OCI-LY1 (cell line): ENCODE measurements around the gene CCDC57.

ENCODE experiments used
- H2AFZ ChIP-seq: fragments of 200-600 bp; sonication (generic), shearing (Covaris generic); 2 replicates; pipeline ENCODE4 v1.6.0; 2014; ENCODE audit warnings: antibody characterized with exemption, mild to moderate bottlenecking, low read length
- H3F3A ChIP-seq: fragments of 200-600 bp; sonication (generic), shearing (Covaris generic); 2 replicates; pipeline ENCODE4 v1.6.0; 2014; ENCODE audit warnings: mild to moderate bottlenecking, antibody characterized with exemption, low read length, moderate library complexity; ENCODE audit not compliant: insufficient read depth
- H3K27ac ChIP-seq: fragments of 200-600 bp; sonication (generic); 2 replicates; pipeline ENCODE4 v1.5.1; 2014; ENCODE audit warnings: low read length, mixed run types, mild to moderate bottlenecking, low read depth; ENCODE audit not compliant: poor library complexity, severe bottlenecking
- H3K27me3 ChIP-seq: fragments of 200-600 bp; sonication (generic); 2 replicates; pipeline ENCODE4 v1.6.0; 2014; ENCODE audit warnings: antibody characterized with exemption, mild to moderate bottlenecking, low read length, moderate library complexity; ENCODE audit not compliant: insufficient read depth
- H3K36me3 ChIP-seq: fragments of 200-600 bp; sonication (generic); 2 replicates; pipeline ENCODE4 v1.6.1; 2014; ENCODE audit warnings: mild to moderate bottlenecking, antibody characterized with exemption, low read length, moderate library complexity, mixed read lengths; ENCODE audit not compliant: insufficient read depth
- H3K4me1 ChIP-seq: fragments of 200-600 bp; sonication (generic); 2 replicates; pipeline ENCODE4 v1.5.1; 2014; ENCODE audit warnings: mild to moderate bottlenecking, low read length, moderate library complexity; ENCODE audit not compliant: insufficient read depth, severe bottlenecking
- H3K4me2 ChIP-seq: fragments of 200-600 bp; sonication (generic), shearing (Covaris generic); 2 replicates; pipeline ENCODE4 v1.6.1; 2014; ENCODE audit warnings: low read length
- H3K4me3 ChIP-seq: fragments of 200-600 bp; sonication (generic); 2 replicates; pipeline ENCODE4 v1.5.1; 2014; ENCODE audit warnings: low read length, low read depth, mild to moderate bottlenecking, mixed read lengths; ENCODE audit not compliant: poor library complexity, severe bottlenecking
- H3K79me2 ChIP-seq: fragments of 200-600 bp; shearing (Covaris generic); 2 replicates; pipeline ENCODE4 v1.6.1; 2016; ENCODE audit warnings: mixed run types, low read length, mixed read lengths; ENCODE audit not compliant: insufficient read depth
- H3K9ac ChIP-seq: fragments of 200-600 bp; sonication (generic), shearing (Covaris generic); 2 replicates; pipeline ENCODE4 v1.6.1; 2014; ENCODE audit warnings: mild to moderate bottlenecking, low read length, mixed read lengths
- H3K9me2 ChIP-seq: fragments of 200-600 bp; sonication (generic), shearing (Covaris generic); 2 replicates; pipeline ENCODE4 v1.6.1; 2014; ENCODE audit warnings: low read depth, mild to moderate bottlenecking, low read length, mixed read lengths
- H3K9me3 ChIP-seq: fragments of 200-600 bp; shearing (Covaris generic); 2 replicates; pipeline ENCODE4 v1.6.1; 2014; ENCODE audit warnings: low read length, mixed read lengths
- H4K20me1 ChIP-seq: fragments of 200-600 bp; sonication (generic), shearing (Covaris generic); 2 replicates; pipeline ENCODE4 v1.6.0; 2016; ENCODE audit warnings: mild to moderate bottlenecking, low read length; ENCODE audit not compliant: insufficient read depth
- CTCF ChIP-seq: fragments of 200-600 bp; sonication (generic), shearing (Covaris generic); IDR thresholded peaks from 2 replicates; pipeline ENCODE4 v1.5.1; 2017; ENCODE audit warnings: mild to moderate bottlenecking, antibody characterized with exemption, low read length, moderate library complexity, mixed read lengths
- EZH2 ChIP-seq: fragments of 200-600 bp; sonication (generic), shearing (Covaris generic); IDR thresholded peaks from 2 replicates; pipeline ENCODE4 v1.8.0; 2017; ENCODE audit warnings: borderline replicate concordance, mixed run types, mild to moderate bottlenecking, antibody characterized with exemption, low read length, moderate library complexity, mixed read lengths

Gene CCDC57

GRCh38 chr17:82052638-82053059 is 160.0 kb downstream of the CCDC57 start:
- Histone ChIP-seq H3K4me2 (peak overlapping the region; percentile 88), H3K27ac (no peak overlapping the region), H2AFZ (no peak overlapping the region), H3K9ac (peak overlapping the region; percentile 81), H3F3A (no peaks in the 10 kb centered on the region), H3K27me3 (no peaks in the 10 kb centered on the region), H3K9me2 (no peaks in the 10 kb centered on the region), H3K79me2 (0 out of 2 replicates have a peak, but pooled peaks cover 4% of the 10 kb centered on the region), H3K4me3 (peak overlapping the region; percentile 100), H3K4me1 (peaks cover 27% of the 10 kb centered on the region), H4K20me1 (no peaks in the 10 kb centered on the region), H3K9me3 (no peaks in the 10 kb centered on the region), H3K36me3 (peaks cover 43% of the 10 kb centered on the region)
- no peak for TF ChIP-seq EZH2
- no peak for TF ChIP-seq CTCF

- Histone ChIP-seq H3K9me2 (no peaks in the 10 kb centered on the region), H3K4me2 (peak within 1 kb of the TSS; percentile 88), H3F3A (no peaks in the 10 kb centered on the region), H3K27me3 (no peaks in the 10 kb centered on the region), H4K20me1 (no peaks in the 10 kb centered on the region), H3K4me1 (peaks cover 27% of the 10 kb centered on the region), H3K4me3 (peak within 1 kb of the TSS; percentile 100), H3K9ac (peak within 1 kb of the TSS; percentile 81), H3K27ac (no peak within 1 kb of the TSS), H3K9me3 (no peaks in the 10 kb centered on the region), H3K36me3 (peaks cover 37% of the 10 kb centered on the region), H3K79me2 (0 out of 2 replicates have a peak, but pooled peaks cover 4% of the 10 kb centered on the region), H2AFZ (no peak within 1 kb of the TSS)
- TF ChIP-seq CTCF (no peak), EZH2 (no peak)
Measured at GRCh38 chr17:82051776-82052637, 160.6 kb downstream of the CCDC57 start, which contains the start of the genes GPS1 and RFNG. Gene GPS1 (plus strand): TSS chr17:82051898. CDS start chr17:82051932, 34 bp downstream. Gene RFNG (minus strand): TSS chr17:82051811. CDS start chr17:82051766, 45 bp downstream.
